ENCODE data around the gene ENPP3.

The ENPP3 gene

DNA sequence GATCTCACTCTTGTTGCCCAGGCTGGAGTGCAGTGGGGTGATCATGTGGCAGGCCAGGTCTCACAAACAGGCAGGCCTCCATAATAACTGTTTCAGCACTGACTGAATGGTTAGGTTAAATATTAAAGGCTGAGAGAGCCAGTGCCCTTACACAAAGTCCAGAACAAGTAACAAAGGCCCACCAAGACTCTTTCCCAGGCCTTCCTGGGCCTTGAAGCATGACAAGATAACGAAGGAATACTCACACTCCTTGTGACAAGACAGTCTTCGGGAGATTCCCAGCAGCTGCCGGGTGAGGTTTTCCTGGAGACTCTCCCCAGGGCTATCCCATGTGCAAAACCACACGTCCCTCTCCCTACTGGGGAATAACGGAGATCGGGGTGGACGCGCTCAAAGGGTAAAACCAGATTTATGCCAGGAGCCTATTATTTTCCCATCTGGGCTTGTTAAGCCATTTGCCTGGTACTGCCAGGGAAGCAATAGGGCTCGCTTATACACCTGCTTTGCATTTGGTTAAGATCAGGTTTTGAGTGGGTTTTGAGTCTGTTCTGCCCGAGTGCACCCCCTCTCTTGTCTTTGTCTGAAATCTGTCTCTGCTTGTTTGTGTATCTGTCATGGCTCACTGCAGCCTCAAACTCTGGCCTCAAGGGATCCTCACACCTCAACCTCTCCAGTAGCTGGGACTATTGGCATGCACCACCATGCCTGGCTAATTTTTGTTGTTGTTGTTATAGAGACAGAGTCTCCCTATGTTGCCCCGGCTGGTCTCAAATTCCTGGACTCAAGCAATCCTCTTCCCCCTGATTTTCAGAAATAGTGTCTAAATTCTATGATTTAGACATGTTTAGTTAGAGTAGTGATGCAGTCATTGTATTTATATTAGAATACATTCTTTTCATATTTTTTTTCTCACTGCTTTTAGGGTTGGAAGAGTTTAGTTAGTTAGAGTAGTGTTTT lies 1.4 kb upstream of the ENPP3 start:
- no peak overlapping the region for H3K9ac ChIP-seq
- no peaks in the 10 kb centered on the region for H3K9me3 ChIP-seq (ENCODE audit: control insufficient read depth, low read length)
- H3K36me3 ChIP-seq (ENCODE audit: control insufficient read depth, insufficient read depth, low read length): no peaks in the 10 kb centered on the region
- H3K4me2 ChIP-seq (ENCODE audit: low read length): no peak overlapping the region
- H3K27me3 ChIP-seq (ENCODE audit: control insufficient read depth, insufficient read depth, low read length): no peaks in the 10 kb centered on the region
- no peak overlapping the region for H3K4me3 ChIP-seq (ENCODE audit: low read depth, low read length)
- H3K4me1 ChIP-seq: no peaks in the 10 kb centered on the region
- TF ChIP-seq, protein P1, sequence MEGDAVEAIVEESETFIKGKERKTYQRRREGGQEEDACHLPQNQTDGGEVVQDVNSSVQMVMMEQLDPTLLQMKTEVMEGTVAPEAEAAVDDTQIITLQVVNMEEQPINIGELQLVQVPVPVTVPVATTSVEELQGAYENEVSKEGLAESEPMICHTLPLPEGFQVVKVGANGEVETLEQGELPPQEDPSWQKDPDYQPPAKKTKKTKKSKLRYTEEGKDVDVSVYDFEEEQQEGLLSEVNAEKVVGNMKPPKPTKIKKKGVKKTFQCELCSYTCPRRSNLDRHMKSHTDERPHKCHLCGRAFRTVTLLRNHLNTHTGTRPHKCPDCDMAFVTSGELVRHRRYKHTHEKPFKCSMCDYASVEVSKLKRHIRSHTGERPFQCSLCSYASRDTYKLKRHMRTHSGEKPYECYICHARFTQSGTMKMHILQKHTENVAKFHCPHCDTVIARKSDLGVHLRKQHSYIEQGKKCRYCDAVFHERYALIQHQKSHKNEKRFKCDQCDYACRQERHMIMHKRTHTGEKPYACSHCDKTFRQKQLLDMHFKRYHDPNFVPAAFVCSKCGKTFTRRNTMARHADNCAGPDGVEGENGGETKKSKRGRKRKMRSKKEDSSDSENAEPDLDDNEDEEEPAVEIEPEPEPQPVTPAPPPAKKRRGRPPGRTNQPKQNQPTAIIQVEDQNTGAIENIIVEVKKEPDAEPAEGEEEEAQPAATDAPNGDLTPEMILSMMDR (IDR thresholded peaks at IDR 0.05): no peak
- no peak overlapping the region for H3K27ac ChIP-seq
- H2AFZ ChIP-seq: peak overlapping the region; percentile 51
- H3K79me2 ChIP-seq: no peaks in the 10 kb centered on the region

DNA sequence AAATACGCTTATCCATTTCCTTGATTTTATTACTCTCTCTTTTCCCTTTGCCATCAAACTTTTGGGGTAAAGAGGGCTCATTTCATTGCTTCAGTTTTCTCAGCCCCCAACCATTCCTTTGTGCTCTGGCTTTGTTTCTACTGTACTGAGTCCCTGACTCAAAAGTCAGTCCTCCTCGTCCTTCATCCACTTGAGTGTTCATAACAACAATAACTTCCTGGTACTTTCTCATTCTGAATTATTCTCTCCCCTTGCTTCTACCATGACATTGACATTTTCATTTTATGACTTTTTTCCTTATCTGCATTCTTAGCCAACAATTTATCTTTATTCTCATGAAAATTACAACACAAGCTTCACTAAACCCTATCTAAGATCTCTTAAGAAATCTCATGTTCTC lies 911 bp downstream of the ENPP3 start:
- Histone ChIP-seq H3K4me1 (no peaks in the 10 kb centered on the region), H2AFZ (no peak overlapping the region), H3K36me3 (ENCODE audit: control insufficient read depth, insufficient read depth, low read length) (no peaks in the 10 kb centered on the region), H3K79me2 (no peaks in the 10 kb centered on the region), H3K4me3 (ENCODE audit: low read depth, low read length) (no peak overlapping the region), H3K27ac (no peak overlapping the region), H3K27me3 (ENCODE audit: control insufficient read depth, insufficient read depth, low read length) (no peaks in the 10 kb centered on the region), H3K9ac (no peak overlapping the region), H3K4me2 (ENCODE audit: low read length) (no peak overlapping the region), H3K9me3 (ENCODE audit: control insufficient read depth, low read length) (no peaks in the 10 kb centered on the region)
- TF ChIP-seq, protein P1 (IDR thresholded peaks at IDR 0.05): no peak

DNA sequence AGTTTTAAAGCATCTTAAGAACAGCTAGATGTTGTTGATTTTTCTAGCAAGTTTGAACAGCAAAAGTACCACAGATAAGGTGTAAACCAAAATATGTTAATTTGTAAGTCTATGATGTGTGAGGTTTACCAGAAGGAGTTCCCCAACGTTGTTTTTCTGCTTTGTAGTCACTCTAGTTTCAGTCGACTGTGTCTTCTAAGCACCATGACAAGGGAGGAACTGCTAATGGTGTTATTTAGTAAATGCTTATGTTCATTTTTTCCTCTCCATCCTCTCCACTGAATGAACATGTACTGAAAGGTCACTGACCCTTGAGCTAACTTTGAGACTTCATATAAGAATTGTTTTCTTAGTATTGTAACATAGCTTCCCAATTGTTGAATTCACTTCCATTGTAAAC lies 3.0 kb downstream of the ENPP3 start:
- no peak overlapping the region for H3K27ac ChIP-seq
- H3K4me3 ChIP-seq (ENCODE audit: low read depth, low read length): no peak overlapping the region
- H3K4me2 ChIP-seq (ENCODE audit: low read length): no peak overlapping the region
- TF ChIP-seq, protein P1 (IDR thresholded peaks at IDR 0.05): no peak
- no peaks in the 10 kb centered on the region for H3K9me3 ChIP-seq (ENCODE audit: control insufficient read depth, low read length)
- no peaks in the 10 kb centered on the region for H3K4me1 ChIP-seq
- no peak overlapping the region for H3K9ac ChIP-seq
- no peak overlapping the region for H2AFZ ChIP-seq
- no peaks in the 10 kb centered on the region for H3K36me3 ChIP-seq (ENCODE audit: control insufficient read depth, insufficient read depth, low read length)
- H3K79me2 ChIP-seq: no peaks in the 10 kb centered on the region
- H3K27me3 ChIP-seq (ENCODE audit: control insufficient read depth, insufficient read depth, low read length): no peaks in the 10 kb centered on the region

DNA sequence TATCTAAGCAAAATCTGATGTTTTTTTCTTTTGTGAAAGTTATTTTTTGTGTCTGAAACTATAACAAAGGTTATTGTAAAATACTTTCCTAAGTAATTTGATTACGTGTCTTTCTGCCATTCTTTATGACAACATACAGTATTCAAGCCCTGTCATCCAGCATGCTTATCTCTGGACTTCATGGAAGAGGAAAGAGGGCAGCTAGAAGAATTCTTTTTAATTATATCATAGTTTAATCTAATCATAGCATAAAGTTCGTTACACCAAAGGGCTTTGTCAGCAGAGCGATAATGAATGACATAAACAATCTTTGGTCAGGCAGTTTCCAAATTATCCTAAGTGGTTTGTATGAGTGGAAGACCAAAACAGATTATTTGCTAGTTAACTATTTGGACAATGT lies 3.5 kb downstream of the ENPP3 start:
- no peak overlapping the region for H3K27ac ChIP-seq
- no peak overlapping the region for H2AFZ ChIP-seq
- no peaks in the 10 kb centered on the region for H3K4me1 ChIP-seq
- H3K36me3 ChIP-seq (ENCODE audit: control insufficient read depth, insufficient read depth, low read length): no peaks in the 10 kb centered on the region
- H3K79me2 ChIP-seq: no peaks in the 10 kb centered on the region
- H3K4me3 ChIP-seq (ENCODE audit: low read depth, low read length): no peak overlapping the region
- H3K27me3 ChIP-seq (ENCODE audit: control insufficient read depth, insufficient read depth, low read length): no peaks in the 10 kb centered on the region
- no peak overlapping the region for H3K9ac ChIP-seq
- TF ChIP-seq, protein P1 (IDR thresholded peaks at IDR 0.05): no peak
- H3K4me2 ChIP-seq (ENCODE audit: low read length): no peak overlapping the region
- H3K9me3 ChIP-seq (ENCODE audit: control insufficient read depth, low read length): no peaks in the 10 kb centered on the region

DNA sequence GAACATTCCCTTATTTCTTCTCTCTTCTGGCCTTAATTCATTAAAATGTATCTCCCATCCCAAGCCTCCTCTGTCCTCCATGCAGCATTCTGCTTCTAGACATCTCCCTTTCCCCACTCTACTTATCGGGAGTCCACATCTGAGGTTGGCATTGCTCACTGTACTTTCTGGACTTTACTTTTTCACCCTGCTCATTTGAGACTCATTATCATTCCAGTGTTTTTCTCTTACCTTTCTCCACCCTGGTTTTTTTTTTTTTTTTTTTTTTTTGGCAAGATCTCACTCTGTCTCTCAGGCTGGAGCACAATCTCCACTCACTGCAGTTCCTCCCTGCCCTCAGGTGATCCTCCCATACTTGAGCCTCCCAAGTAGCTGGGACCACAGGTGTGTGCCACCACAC lies 4.5 kb downstream of the ENPP3 start:
- Histone ChIP-seq H3K9me3 (ENCODE audit: control insufficient read depth, low read length) (no peaks in the 10 kb centered on the region), H3K27ac (no peak overlapping the region), H3K4me3 (ENCODE audit: low read depth, low read length) (no peak overlapping the region), H3K27me3 (ENCODE audit: control insufficient read depth, insufficient read depth, low read length) (no peaks in the 10 kb centered on the region), H3K9ac (no peak overlapping the region), H2AFZ (no peak overlapping the region), H3K79me2 (no peaks in the 10 kb centered on the region), H3K36me3 (ENCODE audit: control insufficient read depth, insufficient read depth, low read length) (no peaks in the 10 kb centered on the region), H3K4me2 (ENCODE audit: low read length) (no peak overlapping the region), H3K4me1 (no peaks in the 10 kb centered on the region)
- TF ChIP-seq, protein P1 (IDR thresholded peaks at IDR 0.05): no peak

All from parathyroid adenoma (tissue), 2 donors.